Left lung (tissue), 10 donors: ENCODE data around the gene FCHSD2. TPM values are rescaled to one million over a fixed set of nuclear protein-coding genes. Genes with fewer than 3 reads are reported as not detected.

Experiments
- ATAC-seq: fragments of 200-7000 bp; cut with Tn5 transposase; one replicate; pipeline ENCODE4 v1.9.1; 2020; ENCODE audit warnings: moderate library complexity
- DNase-seq, 4 donors: peaks; one replicate each; pipeline ENCODE4 v3.0.0-alpha.2; 2013 to 2020
- H3K27ac ChIP-seq, 2 donors: fragments of 200-600 bp; sonication (generic) in 1 of 2; one replicate each; pipeline versions ENCODE4 v1.5.0 to v1.8.0; 2020 to 2021
- H3K27me3 ChIP-seq, 2 donors: fragments of 200-600 bp; sonication (generic) in 1 of 2; one replicate each; pipeline versions ENCODE4 v1.5.0 to v1.8.0; 2020 to 2021
- H3K36me3 ChIP-seq, 2 donors: fragments of 200-600 bp; sonication (generic) in 1 of 2; one replicate each; pipeline versions ENCODE4 v1.5.0 to v1.8.0; 2020 to 2021
- H3K4me1 ChIP-seq, 2 donors: fragments of 200-600 bp; one replicate each; pipeline ENCODE4 v1.8.0; 2021
- H3K4me3 ChIP-seq, 2 donors: fragments of 200-600 bp; sonication (generic) in 1 of 2; one replicate each; pipeline versions ENCODE4 v1.5.0 to v1.8.0; 2020 to 2021; ENCODE audit warnings: mild to moderate bottlenecking in 1 of 2
- H3K9me3 ChIP-seq, 2 donors: fragments of 200-600 bp; sonication (generic) in 1 of 2; one replicate each; pipeline versions ENCODE4 v1.5.0 to v1.8.0; 2020 to 2021
- CTCF ChIP-seq, 2 donors: fragments of 200-600 bp; sonication (generic) in 1 of 2; IDR thresholded peaks; one replicate each; pipeline versions ENCODE4 v1.5.0 to v1.8.0; 2021; ENCODE audit warnings: antibody characterized with exemption in 2 of 2
- intact Hi-C, 2 donors: fragments of 100-400 bp; cut with DNase I; formaldehyde crosslinking; loops; one replicate each; pipeline versions ENCODE4 v1.11.2 to v1.14.2; 2022
- polyA plus RNA-seq, 6 donors: library from polyadenylated mRNA; unstranded; fragments of 120-200 nt; gene quantifications; one replicate each; pipeline ENCODE4 v1.2.1, GENCODE V29; 2013; ENCODE audit not compliant: insufficient read length in 6 of 6
- total RNA-seq, 2 donors: library from RNA; stranded (reverse); fragmentation: NEBNext Ultra II Directional; extraction: Animal tissue kit (Norgen Biotek cat#: 25700); gene quantifications; one replicate each; pipeline ENCODE4 v1.2.1, GENCODE V29; 2021
- donor health status: DM: no; HTN: yes; CAD: no.
- donor health status: DM: no; HTN: no; CAD: no.

The FCHSD2 gene
- total and polyA plus RNA-seq, 8 donors = 46.2 to 58.2 (median 48.5) TPM

- DNase-seq (no peak), ATAC-seq (no peak)
- H3K9me3 ChIP-seq = no peaks in the 10 kb centered on the region
- no peaks in the 10 kb centered on the region for H3K27me3 ChIP-seq
- peaks cover 0 to 22% of the 10 kb centered on the region in 2 donors for H3K4me1 ChIP-seq
- H3K4me3 ChIP-seq = no peak overlapping the region
- TF ChIP-seq CTCF (IDR thresholded peaks at IDR 0.05) = no peak
- no peaks in the 10 kb centered on the region for H3K36me3 ChIP-seq
- H3K27ac ChIP-seq = no peak overlapping the region
- intact Hi-C loops = no loop called here
Observed at GRCh38 chr11:73099512-73100266, 42.4 kb downstream of the FCHSD2 start.

GRCh38 chr11:73095613-73096012, 46.5 kb downstream of the FCHSD2 start:
- DNase-seq (no peak), ATAC-seq (peak; percentile 62)
- H3K4me3 ChIP-seq = no peak overlapping the region
- no peaks in the 10 kb centered on the region for H3K36me3 ChIP-seq
- H3K9me3 ChIP-seq = no peaks in the 10 kb centered on the region
- no peaks in the 10 kb centered on the region for H3K27me3 ChIP-seq
- H3K4me1 ChIP-seq = peaks cover 0 to 22% of the 10 kb centered on the region in 2 donors
- TF ChIP-seq CTCF (IDR thresholded peaks at IDR 0.05) = no peak
- intact Hi-C loops = no loop called here
- H3K27ac ChIP-seq = peak overlapping the region; percentile 15 to 51

GRCh38 chr11:73091521-73092305, 50.4 kb downstream of the FCHSD2 start:
- H3K4me3 ChIP-seq = no peak overlapping the region
- ATAC-seq = no peak
- H3K9me3 ChIP-seq = no peaks in the 10 kb centered on the region
- peaks cover 3 to 32% of the 10 kb centered on the region in 2 donors for H3K4me1 ChIP-seq
- TF ChIP-seq CTCF (IDR thresholded peaks at IDR 0.05) = no peak
- no peak for DNase-seq
- intact Hi-C loops = no loop called here
- H3K27me3 ChIP-seq = no peaks in the 10 kb centered on the region
- H3K27ac ChIP-seq = no peak overlapping the region
- no peaks in the 10 kb centered on the region for H3K36me3 ChIP-seq

GRCh38 chr11:73087730-73088129, 54.4 kb downstream of the FCHSD2 start:
- Histone ChIP-seq H3K36me3 (peaks cover 0 to 7% of the 10 kb centered on the region in 2 donors), H3K27ac (peak overlapping the region; percentile 21 to 61), H3K4me3 (no peak overlapping the region), H3K27me3 (no peaks in the 10 kb centered on the region), H3K4me1 (peaks cover 3 to 34% of the 10 kb centered on the region in 2 donors), H3K9me3 (no peaks in the 10 kb centered on the region)
- no peak for TF ChIP-seq CTCF (IDR thresholded peaks at IDR 0.05)
- ATAC-seq = peak; percentile 95
- intact Hi-C loops = no loop called here
- DNase-seq = peak in 1 of 4 donors; percentile 33
